ENCODE results near the gene PHTF2. TPM values are rescaled to one million over a fixed set of nuclear protein-coding genes. Genes with fewer than 3 reads are reported as not detected.

The PHTF2 gene
- total RNA-seq, 1 experiment from 2014 or later, result 26.7 TPM

DNA sequence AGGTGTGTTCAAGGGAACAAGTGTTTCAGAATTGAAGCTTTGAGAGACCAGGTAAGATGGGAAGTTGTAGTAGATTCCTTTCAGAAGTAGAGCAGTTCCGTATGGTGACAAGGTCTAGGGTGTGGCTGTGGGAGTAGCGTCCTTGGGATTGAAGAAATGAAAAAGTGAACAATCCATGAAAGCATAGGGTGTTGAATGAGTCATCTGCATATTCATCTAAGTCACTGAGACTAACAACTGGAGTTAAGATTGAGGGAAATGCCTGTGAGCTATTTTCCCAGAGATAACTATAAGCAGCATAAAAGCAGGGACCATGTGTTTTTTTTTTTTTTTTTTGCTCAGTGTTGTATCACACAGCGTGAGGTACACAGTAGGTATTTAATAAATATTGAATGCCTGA lies 134.8 kb downstream of the PHTF2 start (continued):
- TF ChIP-seq, protein P1, sequence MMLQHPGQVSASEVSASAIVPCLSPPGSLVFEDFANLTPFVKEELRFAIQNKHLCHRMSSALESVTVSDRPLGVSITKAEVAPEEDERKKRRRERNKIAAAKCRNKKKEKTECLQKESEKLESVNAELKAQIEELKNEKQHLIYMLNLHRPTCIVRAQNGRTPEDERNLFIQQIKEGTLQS (IDR thresholded peaks at IDR 0.05), result no peak
- TF ChIP-seq, protein P2, sequence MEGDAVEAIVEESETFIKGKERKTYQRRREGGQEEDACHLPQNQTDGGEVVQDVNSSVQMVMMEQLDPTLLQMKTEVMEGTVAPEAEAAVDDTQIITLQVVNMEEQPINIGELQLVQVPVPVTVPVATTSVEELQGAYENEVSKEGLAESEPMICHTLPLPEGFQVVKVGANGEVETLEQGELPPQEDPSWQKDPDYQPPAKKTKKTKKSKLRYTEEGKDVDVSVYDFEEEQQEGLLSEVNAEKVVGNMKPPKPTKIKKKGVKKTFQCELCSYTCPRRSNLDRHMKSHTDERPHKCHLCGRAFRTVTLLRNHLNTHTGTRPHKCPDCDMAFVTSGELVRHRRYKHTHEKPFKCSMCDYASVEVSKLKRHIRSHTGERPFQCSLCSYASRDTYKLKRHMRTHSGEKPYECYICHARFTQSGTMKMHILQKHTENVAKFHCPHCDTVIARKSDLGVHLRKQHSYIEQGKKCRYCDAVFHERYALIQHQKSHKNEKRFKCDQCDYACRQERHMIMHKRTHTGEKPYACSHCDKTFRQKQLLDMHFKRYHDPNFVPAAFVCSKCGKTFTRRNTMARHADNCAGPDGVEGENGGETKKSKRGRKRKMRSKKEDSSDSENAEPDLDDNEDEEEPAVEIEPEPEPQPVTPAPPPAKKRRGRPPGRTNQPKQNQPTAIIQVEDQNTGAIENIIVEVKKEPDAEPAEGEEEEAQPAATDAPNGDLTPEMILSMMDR (IDR thresholded peaks at IDR 0.05 in 2 of 3, conservative IDR thresholded peaks at IDR 0.05 in 1 of 3; ENCODE audit: borderline replicate concordance in 1 of 3, insufficient read depth in 1 of 3, low read depth in 2 of 3, low read length in 2 of 3), result no peak
- TF ChIP-seq CBX3 (IDR thresholded peaks at IDR 0.05; ENCODE audit: low read depth) (no peak), SRF (IDR thresholded peaks at IDR 0.05; ENCODE audit: low read depth) (no peak), EGR1 (IDR thresholded peaks at IDR 0.05; ENCODE audit: low read depth) (no peak)

DNA sequence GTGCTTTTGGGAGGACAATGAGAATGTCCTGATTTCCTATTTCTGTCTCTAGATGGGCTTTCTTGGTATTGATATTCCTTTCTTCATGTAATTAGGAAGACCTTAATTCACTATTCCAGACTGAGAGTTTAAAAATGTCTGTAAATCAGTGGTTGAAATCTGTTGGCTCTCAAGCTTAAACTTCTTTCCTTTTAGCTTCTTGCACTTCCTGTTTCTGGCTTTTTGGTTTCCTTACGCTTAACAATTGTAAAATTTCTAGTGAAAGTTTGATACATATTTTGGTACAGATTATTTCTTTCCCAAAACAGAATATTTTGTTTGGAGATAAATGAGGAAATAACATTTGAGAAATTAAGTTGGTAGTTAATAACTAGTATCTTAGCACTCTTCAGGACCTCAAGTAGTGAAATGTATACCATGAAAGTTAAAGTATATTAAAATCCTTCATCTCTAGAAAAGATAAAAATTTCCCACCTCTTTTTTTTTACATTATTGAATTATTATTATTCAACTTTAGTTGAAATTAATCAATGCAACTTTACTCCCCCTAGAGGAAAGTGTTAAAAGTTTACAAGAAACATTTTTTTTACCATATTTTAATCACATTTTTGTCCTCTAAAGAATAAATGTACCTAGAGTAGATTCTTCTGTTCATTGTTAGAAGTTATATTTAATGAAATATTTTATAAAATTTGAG lies 137.2 kb downstream of the PHTF2 start:
- H3K9ac ChIP-seq (ENCODE audit: low read length), result no peak overlapping the region
- POLR2A ChIA-PET, result no interaction called here
- peaks cover 7 to 12% of the 10 kb centered on the region in 2 experiments; a peak in 3 of 4 replicates for H3K4me1 ChIP-seq (ENCODE audit: control insufficient read depth in 1 of 2, insufficient read depth in 2 of 2, low read length in 2 of 2)
- peak; percentile 47 for TF ChIP-seq RAD21 (IDR thresholded peaks at IDR 0.05; ENCODE audit: low read depth)
- TF ChIP-seq, protein P2 (IDR thresholded peaks at IDR 0.05 in 2 of 3, conservative IDR thresholded peaks at IDR 0.05 in 1 of 3; ENCODE audit: borderline replicate concordance in 1 of 3, insufficient read depth in 1 of 3, low read depth in 2 of 3, low read length in 2 of 3), result peak; percentile 17 to 42 (median 30); a peak in 4 of 6 replicates
- TF ChIP-seq, protein P3, sequence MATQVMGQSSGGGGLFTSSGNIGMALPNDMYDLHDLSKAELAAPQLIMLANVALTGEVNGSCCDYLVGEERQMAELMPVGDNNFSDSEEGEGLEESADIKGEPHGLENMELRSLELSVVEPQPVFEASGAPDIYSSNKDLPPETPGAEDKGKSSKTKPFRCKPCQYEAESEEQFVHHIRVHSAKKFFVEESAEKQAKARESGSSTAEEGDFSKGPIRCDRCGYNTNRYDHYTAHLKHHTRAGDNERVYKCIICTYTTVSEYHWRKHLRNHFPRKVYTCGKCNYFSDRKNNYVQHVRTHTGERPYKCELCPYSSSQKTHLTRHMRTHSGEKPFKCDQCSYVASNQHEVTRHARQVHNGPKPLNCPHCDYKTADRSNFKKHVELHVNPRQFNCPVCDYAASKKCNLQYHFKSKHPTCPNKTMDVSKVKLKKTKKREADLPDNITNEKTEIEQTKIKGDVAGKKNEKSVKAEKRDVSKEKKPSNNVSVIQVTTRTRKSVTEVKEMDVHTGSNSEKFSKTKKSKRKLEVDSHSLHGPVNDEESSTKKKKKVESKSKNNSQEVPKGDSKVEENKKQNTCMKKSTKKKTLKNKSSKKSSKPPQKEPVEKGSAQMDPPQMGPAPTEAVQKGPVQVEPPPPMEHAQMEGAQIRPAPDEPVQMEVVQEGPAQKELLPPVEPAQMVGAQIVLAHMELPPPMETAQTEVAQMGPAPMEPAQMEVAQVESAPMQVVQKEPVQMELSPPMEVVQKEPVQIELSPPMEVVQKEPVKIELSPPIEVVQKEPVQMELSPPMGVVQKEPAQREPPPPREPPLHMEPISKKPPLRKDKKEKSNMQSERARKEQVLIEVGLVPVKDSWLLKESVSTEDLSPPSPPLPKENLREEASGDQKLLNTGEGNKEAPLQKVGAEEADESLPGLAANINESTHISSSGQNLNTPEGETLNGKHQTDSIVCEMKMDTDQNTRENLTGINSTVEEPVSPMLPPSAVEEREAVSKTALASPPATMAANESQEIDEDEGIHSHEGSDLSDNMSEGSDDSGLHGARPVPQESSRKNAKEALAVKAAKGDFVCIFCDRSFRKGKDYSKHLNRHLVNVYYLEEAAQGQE (IDR thresholded peaks at IDR 0.05; ENCODE audit: low read depth), result no peak
- TF ChIP-seq EGR1 (IDR thresholded peaks at IDR 0.05; ENCODE audit: low read depth), result no peak
- H3K4me3 ChIP-seq (replicated peaks in 1 of 2; ENCODE audit: low read depth in 1 of 2, low read length in 2 of 2), result no peak overlapping the region
- no peaks in the 10 kb centered on the region for H3K36me3 ChIP-seq (ENCODE audit: control insufficient read depth in 1 of 2, insufficient read depth in 2 of 2, low read length in 2 of 2)
- no TSS peak for BruUV-seq (replicated peaks)
- no peak overlapping the region for H3K4me2 ChIP-seq (ENCODE audit: low read length)
- no peaks in the 10 kb centered on the region for H3K27me3 ChIP-seq (ENCODE audit: insufficient read depth, low read length)
- no peak overlapping the region for H3K27ac ChIP-seq (ENCODE audit: low read depth, low read length)
- CTCF ChIA-PET, result interaction anchor here (0.8 to 1.3 kb wide), 2 partner anchors 281 to 284 kb away, joined by 3 to 9 read pairs; no protein-coding TSS in a partner anchor
- no peak for DNase-seq (ENCODE audit: low read depth, low spot score)
- intact Hi-C loops (cut with micrococcal nuclease), result loop anchor here (1.0 to 2.0 kb wide), 2 partner anchors 177 to 278 kb away; no protein-coding TSS in a partner anchor
- H3K9me3 ChIP-seq (ENCODE audit: control insufficient read depth in 1 of 2, insufficient read depth in 1 of 2, low read depth in 1 of 2, low read length in 2 of 2), result no peaks in the 10 kb centered on the region
- no peak overlapping the region for H2AFZ ChIP-seq (ENCODE audit: low read depth, low read length, poor library complexity, severe bottlenecking)
- no peaks in the 10 kb centered on the region for H3K79me2 ChIP-seq (ENCODE audit: insufficient read depth, low read length)
- H4K20me1 ChIP-seq (ENCODE audit: insufficient read depth), result no peaks in the 10 kb centered on the region
- RAD21 ChIA-PET (ENCODE audit: low non-redundant PET in 1 of 2, low total read pairs in 2 of 2, uncharacterized antibody in 2 of 2, unreplicated experiment in 2 of 2), result no interaction called here
- H3K9me2 ChIP-seq (ENCODE audit: insufficient read depth), result no peaks in the 10 kb centered on the region
- ATAC-seq, result no peak

All from HCT116 (cell line).